ENCODE results near the gene HNRNPA1. TPM values are rescaled to one million over a fixed set of nuclear protein-coding genes. Genes with fewer than 3 reads are reported as not detected.

HNRNPA1 gene
- total RNA-seq, 1 donor from 2014 or later, result 467 TPM

DNA sequence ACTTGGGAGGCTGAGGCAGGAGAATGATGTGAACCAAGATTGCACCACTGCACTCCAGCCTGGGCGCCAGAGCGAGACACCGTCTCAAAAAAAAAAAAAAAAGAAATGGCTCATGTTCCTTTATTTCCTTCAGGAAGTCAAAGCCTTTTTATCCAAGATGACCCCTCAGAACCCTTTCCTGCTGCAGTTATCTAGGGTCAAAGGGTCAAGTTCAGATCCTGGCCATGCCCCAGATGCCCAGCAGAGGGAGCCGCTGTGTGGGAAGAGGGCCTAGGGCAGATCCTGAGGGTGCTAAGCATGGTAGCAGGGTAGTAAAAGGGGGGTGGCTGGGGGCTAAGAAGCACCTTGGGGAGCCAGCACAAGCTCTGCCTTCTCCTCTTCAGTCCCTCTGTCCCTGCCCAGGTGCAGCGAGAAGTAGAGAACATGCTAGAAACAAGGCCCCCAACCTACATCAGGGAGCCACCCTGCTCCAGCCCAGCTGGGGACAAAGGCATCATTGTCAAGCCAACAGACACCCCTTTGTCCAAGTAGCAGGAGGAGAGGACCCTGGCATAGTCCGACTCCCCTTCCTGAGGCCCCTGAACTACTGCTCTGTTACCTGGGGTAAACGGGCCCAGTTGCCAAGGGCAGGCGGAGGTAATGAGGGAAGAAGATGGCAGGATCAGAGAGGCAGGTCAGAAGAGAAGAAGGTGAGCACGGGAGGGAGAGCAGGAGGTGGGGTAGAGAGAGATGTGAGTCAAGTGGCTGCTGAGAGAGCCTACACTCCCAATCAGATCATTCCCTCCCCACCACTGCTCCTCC lies 13.8 kb downstream of the HNRNPA1 start:
- no peaks in the 10 kb centered on the region for H3K9me3 ChIP-seq (ENCODE audit: control insufficient read depth in 3 of 3, low read length in 3 of 3)
- no peak overlapping the region for H3K27ac ChIP-seq (ENCODE audit: low read depth, low read length)
- H3K36me3 ChIP-seq (ENCODE audit: control insufficient read depth in 3 of 3, insufficient read depth in 3 of 3, low read length in 3 of 3), result no peaks in the 10 kb centered on the region
- H3K4me1 ChIP-seq (ENCODE audit: control insufficient read depth in 3 of 3, insufficient read depth in 3 of 3, low read length in 3 of 3), result peaks cover 0 to 6% (median 2%) of the 10 kb centered on the region in 3 donors
- no peaks in the 10 kb centered on the region for H3K27me3 ChIP-seq (ENCODE audit: control insufficient read depth in 3 of 3, insufficient read depth in 3 of 3, low read length in 3 of 3)
- H3K4me3 ChIP-seq (ENCODE audit: low read length in 3 of 3), result no peak overlapping the region
- no peak overlapping the region for H3K9ac ChIP-seq (ENCODE audit: low read depth in 1 of 3, low read length in 3 of 3)

DNA sequence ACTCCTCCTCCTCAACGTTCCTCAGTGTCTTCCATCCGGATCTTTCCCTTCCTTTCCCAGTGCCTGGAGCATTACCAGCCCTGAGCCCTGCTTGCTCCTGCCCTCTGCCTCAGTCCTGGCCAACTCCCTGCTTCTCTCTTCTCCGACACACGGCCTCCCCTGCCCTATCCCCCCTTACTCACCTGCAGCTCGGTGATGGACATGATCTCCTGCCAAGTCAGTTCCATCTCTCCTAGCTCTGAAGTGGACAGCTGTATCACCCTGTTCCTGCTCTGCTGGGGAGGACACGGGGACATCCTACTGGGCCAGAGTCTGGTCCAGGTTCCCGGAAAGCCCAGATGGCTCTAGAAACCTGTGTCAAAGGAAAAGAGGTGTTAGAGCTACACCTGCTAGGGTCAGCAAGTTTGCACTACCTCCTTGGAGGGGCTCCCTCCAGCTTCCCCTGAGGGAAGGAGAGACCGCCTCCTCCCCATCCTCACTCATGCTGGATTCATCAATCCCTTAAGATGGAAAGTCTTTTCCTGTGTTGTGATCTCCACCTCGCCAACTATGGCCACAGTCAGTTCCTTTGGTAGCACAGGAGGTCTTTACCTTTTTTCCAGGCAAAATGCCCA lies 14.5 kb downstream of the HNRNPA1 start:
- H3K9me3 ChIP-seq (ENCODE audit: control insufficient read depth in 3 of 3, low read length in 3 of 3), result no peaks in the 10 kb centered on the region
- peaks cover 0 to 11% (median 3%) of the 10 kb centered on the region in 3 donors for H3K4me1 ChIP-seq (ENCODE audit: control insufficient read depth in 3 of 3, insufficient read depth in 3 of 3, low read length in 3 of 3)
- H3K36me3 ChIP-seq (ENCODE audit: control insufficient read depth in 3 of 3, insufficient read depth in 3 of 3, low read length in 3 of 3), result no peaks in the 10 kb centered on the region
- no peak overlapping the region for H3K9ac ChIP-seq (ENCODE audit: low read depth in 1 of 3, low read length in 3 of 3)
- no peak overlapping the region for H3K27ac ChIP-seq (ENCODE audit: low read depth, low read length)
- H3K4me3 ChIP-seq (ENCODE audit: low read length in 3 of 3), result no peak overlapping the region
- no peaks in the 10 kb centered on the region for H3K27me3 ChIP-seq (ENCODE audit: control insufficient read depth in 3 of 3, insufficient read depth in 3 of 3, low read length in 3 of 3)

DNA sequence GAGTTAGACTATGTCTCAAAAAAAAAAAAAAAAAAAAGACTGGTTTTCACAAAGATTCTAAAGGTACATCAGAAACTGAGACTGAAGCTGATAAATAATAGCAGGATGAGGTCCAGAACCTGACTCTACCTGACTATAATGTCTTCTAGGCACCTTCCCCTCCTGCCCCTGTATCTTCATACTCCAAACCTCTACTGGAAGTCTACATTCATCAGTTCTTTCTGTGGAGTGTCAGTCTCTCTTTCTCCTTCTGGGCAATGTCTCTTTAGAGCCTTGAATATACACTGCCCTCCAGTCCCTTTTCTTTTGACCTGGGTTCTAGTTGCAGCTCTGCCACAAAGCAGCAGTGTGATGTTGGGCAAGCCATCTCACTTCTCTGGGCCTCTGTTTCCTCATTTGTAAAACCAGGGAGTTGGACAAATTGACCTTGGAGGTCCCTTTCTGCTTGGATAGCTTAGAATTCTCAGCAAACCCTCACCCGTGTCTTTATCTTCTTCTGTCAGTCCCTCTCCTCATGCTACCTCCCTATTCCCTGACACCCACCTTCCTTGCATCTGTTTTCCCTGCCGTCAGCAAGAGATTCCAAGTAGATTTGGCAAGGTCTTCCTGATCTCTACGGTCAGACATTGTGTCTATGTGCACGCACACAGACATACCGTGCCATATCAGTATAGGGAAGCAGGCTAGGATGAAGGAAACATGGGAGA lies 16.0 kb downstream of the HNRNPA1 start:
- no peaks in the 10 kb centered on the region for H3K36me3 ChIP-seq (ENCODE audit: control insufficient read depth in 3 of 3, insufficient read depth in 3 of 3, low read length in 3 of 3)
- H3K27me3 ChIP-seq (ENCODE audit: control insufficient read depth in 3 of 3, insufficient read depth in 3 of 3, low read length in 3 of 3), result peaks cover 0 to 8% (median 4%) of the 10 kb centered on the region in 3 donors
- no peak overlapping the region for H3K9ac ChIP-seq (ENCODE audit: low read depth in 1 of 3, low read length in 3 of 3)
- no peaks in the 10 kb centered on the region for H3K9me3 ChIP-seq (ENCODE audit: control insufficient read depth in 3 of 3, low read length in 3 of 3)
- H3K4me3 ChIP-seq (ENCODE audit: low read length in 3 of 3), result no peak overlapping the region
- H3K4me1 ChIP-seq (ENCODE audit: control insufficient read depth in 3 of 3, insufficient read depth in 3 of 3, low read length in 3 of 3), result peaks cover 12 to 25% (median 14%) of the 10 kb centered on the region in 3 donors
- no peak overlapping the region for H3K27ac ChIP-seq (ENCODE audit: low read depth, low read length)

DNA sequence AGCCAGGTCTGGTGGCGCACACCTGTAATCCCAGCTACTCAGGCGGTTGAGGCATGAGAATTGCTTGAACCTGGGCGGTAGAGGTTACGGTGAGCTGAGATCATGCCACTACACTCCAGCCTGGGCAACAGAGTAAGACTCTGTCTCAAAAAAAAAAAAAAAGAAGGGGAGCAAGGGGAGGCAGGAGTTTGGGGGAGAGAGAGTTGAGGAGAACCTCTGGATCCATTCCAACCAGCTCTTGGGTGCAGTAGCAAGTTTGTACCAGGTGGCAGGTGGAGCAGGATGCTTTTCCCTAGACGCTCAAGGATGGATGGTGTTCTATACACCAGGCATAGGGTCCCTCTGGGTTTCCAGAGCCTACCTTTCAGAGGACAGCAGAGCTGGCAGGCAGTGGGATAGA lies 18.4 kb downstream of the HNRNPA1 start:
- Histone ChIP-seq H3K27me3 (ENCODE audit: control insufficient read depth in 3 of 3, insufficient read depth in 3 of 3, low read length in 3 of 3) (peaks cover 0 to 8% (median 4%) of the 10 kb centered on the region in 3 donors), H3K4me3 (ENCODE audit: low read length in 3 of 3) (no peak overlapping the region), H3K27ac (ENCODE audit: low read depth, low read length) (no peak overlapping the region), H3K4me1 (ENCODE audit: control insufficient read depth in 3 of 3, insufficient read depth in 3 of 3, low read length in 3 of 3) (peaks cover 14 to 29% (median 16%) of the 10 kb centered on the region in 3 donors), H3K9me3 (ENCODE audit: control insufficient read depth in 3 of 3, low read length in 3 of 3) (no peaks in the 10 kb centered on the region), H3K36me3 (ENCODE audit: control insufficient read depth in 3 of 3, insufficient read depth in 3 of 3, low read length in 3 of 3) (no peaks in the 10 kb centered on the region), H3K9ac (ENCODE audit: low read depth in 1 of 3, low read length in 3 of 3) (no peak overlapping the region)

DNA sequence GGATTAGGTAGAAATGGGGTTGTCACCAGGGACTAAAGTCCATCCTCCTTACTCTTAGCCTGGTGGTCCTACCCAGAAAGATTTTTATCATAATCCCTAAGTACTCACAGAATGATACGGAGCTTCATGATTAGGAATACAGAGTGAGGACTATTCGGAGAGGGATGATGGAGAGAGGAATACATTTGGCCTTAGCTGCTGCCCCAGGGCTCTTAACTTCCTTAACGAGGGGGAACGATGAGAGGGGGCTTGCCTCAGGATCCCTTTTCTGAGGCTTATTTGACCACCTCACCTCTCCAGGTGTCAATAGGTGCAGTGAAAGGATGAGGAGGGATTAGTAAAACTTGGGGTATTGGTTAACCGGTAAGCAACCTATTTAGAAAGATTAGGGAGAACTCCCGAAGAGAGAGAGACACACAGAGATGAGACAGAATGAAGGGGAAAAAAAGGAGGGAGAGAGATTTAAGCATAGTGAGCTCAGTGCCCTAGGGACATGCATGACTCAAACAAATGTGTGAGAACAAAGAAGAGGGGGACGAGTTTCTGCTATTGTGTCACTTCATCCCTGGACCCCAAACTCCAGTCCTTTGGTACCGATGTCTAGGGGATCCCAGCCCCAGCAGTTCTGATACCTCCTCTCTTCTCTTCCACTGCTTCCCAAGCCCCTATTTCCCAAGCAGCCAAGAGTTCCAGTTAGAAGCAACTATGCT lies 19.1 kb downstream of the HNRNPA1 start:
- peak overlapping the region in 2 of 3 donors; percentile 11 to 69 for H3K4me3 ChIP-seq (ENCODE audit: low read length in 3 of 3)
- no peak overlapping the region for H3K27ac ChIP-seq (ENCODE audit: low read depth, low read length)
- no peaks in the 10 kb centered on the region for H3K36me3 ChIP-seq (ENCODE audit: control insufficient read depth in 3 of 3, insufficient read depth in 3 of 3, low read length in 3 of 3)
- no peaks in the 10 kb centered on the region for H3K9me3 ChIP-seq (ENCODE audit: control insufficient read depth in 3 of 3, low read length in 3 of 3)
- H3K9ac ChIP-seq (ENCODE audit: low read depth in 1 of 3, low read length in 3 of 3), result no peak overlapping the region
- peaks cover 18 to 36% (median 20%) of the 10 kb centered on the region in 3 donors for H3K4me1 ChIP-seq (ENCODE audit: control insufficient read depth in 3 of 3, insufficient read depth in 3 of 3, low read length in 3 of 3)
- H3K27me3 ChIP-seq (ENCODE audit: control insufficient read depth in 3 of 3, insufficient read depth in 3 of 3, low read length in 3 of 3), result peaks cover 0 to 8% (median 4%) of the 10 kb centered on the region in 3 donors

DNA sequence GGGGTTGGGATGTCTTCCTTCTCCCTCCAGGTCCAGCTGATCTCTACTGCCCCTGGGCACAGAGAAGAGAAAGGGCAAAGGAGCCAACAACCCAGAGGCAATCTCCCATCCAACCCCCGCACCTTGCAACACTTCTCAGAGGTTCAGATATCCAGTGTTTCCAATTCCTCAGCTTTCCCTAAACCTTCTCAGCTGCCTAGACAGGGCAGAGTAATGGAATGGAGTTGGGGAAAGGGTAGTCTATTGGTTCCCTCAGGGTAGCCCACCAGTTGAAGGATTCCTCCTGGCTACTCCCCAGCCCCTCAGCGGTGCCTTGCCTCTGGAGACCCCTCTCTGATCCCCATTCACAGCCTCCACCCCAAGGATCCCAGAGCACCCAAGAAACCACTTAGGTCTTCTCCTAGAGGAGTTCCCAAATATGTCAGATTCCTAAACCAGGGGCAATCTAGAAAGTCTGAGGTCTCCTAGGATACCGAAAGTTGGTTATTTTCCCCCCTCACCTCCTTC lies 19.8 kb downstream of the HNRNPA1 start:
- Histone ChIP-seq H3K9me3 (ENCODE audit: control insufficient read depth in 3 of 3, low read length in 3 of 3) (no peaks in the 10 kb centered on the region), H3K9ac (ENCODE audit: low read depth in 1 of 3, low read length in 3 of 3) (peak overlapping the region in 2 of 3 donors; percentile 53 to 68), H3K4me3 (ENCODE audit: low read length in 3 of 3) (peak overlapping the region; percentile 50 to 69 (median 54)), H3K27me3 (ENCODE audit: control insufficient read depth in 3 of 3, insufficient read depth in 3 of 3, low read length in 3 of 3) (peaks cover 0 to 8% (median 4%) of the 10 kb centered on the region in 3 donors), H3K36me3 (ENCODE audit: control insufficient read depth in 3 of 3, insufficient read depth in 3 of 3, low read length in 3 of 3) (no peaks in the 10 kb centered on the region), H3K4me1 (ENCODE audit: control insufficient read depth in 3 of 3, insufficient read depth in 3 of 3, low read length in 3 of 3) (peaks cover 18 to 36% (median 20%) of the 10 kb centered on the region in 3 donors), H3K27ac (ENCODE audit: low read depth, low read length) (no peak overlapping the region)

DNA sequence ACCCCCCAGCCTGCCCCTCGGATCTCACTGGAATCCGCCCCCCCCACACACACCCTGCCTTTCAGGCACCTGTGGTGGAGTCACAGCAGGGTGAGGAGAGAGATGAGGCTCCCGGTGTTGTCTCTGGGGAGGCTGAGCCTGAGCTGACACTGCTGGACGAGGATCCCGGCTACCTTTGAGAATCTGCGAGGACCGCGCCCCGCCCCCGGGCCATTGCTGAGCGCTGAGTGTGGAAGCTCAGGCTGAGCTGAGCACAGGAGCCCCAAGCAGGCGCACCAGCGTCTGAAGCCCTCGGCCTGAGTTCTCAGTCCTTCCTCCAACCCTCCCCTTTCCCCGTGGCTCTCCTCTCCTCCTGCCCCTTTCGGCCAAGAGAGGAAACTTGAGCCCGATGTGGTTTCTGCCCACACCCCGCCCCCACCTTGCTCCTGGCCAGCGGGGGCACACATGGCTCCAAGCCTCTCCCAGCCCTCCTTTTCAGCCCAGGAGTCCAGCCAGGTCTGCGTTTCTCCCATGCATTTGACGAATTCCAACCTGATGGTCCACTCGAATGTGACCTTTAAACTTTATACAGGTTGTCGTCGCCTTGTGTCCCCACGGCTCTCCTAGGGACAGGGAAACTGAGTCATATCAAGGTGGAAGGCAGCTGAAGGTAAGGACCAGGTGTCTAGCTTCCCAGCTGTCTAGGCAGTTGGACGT lies 20.4 kb downstream of the HNRNPA1 start, which contains the start of gene NFE2:
Gene NFE2 (minus strand): TSS at position 284 of the 696 bp plus-strand sequence. CDS start 5,767 bp downstream, outside the sequence.
- H3K4me3 ChIP-seq (ENCODE audit: low read length in 3 of 3), result peak within 1 kb of the TSS; percentile 54 to 69 (median 60)
- no peak within 1 kb of the TSS for H3K27ac ChIP-seq (ENCODE audit: low read depth, low read length)
- H3K9me3 ChIP-seq (ENCODE audit: control insufficient read depth in 3 of 3, low read length in 3 of 3), result no peaks in the 10 kb centered on the region
- peaks cover 0 to 8% (median 4%) of the 10 kb centered on the region in 3 donors for H3K27me3 ChIP-seq (ENCODE audit: control insufficient read depth in 3 of 3, insufficient read depth in 3 of 3, low read length in 3 of 3)
- no peaks in the 10 kb centered on the region for H3K36me3 ChIP-seq (ENCODE audit: control insufficient read depth in 3 of 3, insufficient read depth in 3 of 3, low read length in 3 of 3)
- H3K4me1 ChIP-seq (ENCODE audit: control insufficient read depth in 3 of 3, insufficient read depth in 3 of 3, low read length in 3 of 3), result peaks cover 18 to 36% (median 20%) of the 10 kb centered on the region in 3 donors
- peak within 1 kb of the TSS; percentile 53 to 68 (median 68) for H3K9ac ChIP-seq (ENCODE audit: low read depth in 1 of 3, low read length in 3 of 3)

DNA sequence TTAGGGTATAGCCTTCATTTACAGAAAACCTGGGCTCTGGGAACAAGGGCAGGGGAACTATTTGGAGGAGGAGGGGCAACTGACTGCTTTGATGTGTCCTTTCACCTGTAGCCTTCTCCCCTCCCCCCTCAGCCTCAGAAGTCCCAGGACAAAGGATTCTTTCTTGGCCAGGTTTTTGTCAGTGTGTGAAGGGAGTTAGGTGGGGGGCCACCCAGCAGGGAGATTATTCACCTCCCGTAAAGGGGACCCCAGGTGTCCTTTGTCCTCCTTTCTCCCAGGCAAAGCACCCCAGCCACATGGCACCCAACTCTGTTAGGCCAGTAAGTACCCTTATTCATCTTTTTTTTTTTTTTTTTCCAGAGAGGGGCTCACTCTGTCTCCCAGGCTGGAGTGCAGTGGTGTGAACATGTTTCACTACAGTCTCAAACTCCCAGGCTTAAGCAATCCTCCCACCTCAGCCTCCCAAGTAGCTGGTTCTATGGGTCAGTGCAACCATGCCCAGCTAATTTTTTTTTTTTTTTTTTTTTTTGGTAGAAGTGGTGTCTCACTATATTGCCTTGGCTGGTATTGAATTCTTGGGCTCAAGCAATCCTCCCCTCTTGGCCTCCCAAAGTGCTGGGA lies 21.0 kb downstream of the HNRNPA1 start:
- Histone ChIP-seq H3K9me3 (ENCODE audit: control insufficient read depth in 3 of 3, low read length in 3 of 3) (no peaks in the 10 kb centered on the region), H3K4me1 (ENCODE audit: control insufficient read depth in 3 of 3, insufficient read depth in 3 of 3, low read length in 3 of 3) (peaks cover 18 to 36% (median 20%) of the 10 kb centered on the region in 3 donors), H3K4me3 (ENCODE audit: low read length in 3 of 3) (no peak overlapping the region), H3K9ac (ENCODE audit: low read depth in 1 of 3, low read length in 3 of 3) (no peak overlapping the region), H3K27me3 (ENCODE audit: control insufficient read depth in 3 of 3, insufficient read depth in 3 of 3, low read length in 3 of 3) (peaks cover 0 to 8% (median 4%) of the 10 kb centered on the region in 3 donors), H3K36me3 (ENCODE audit: control insufficient read depth in 3 of 3, insufficient read depth in 3 of 3, low read length in 3 of 3) (no peaks in the 10 kb centered on the region), H3K27ac (ENCODE audit: low read depth, low read length) (no peak overlapping the region)
